Ishikawa (cell line): ENCODE measurements around the gene SMAD3.

Experiments
- CEBPB ChIP-seq: IDR thresholded peaks from 2 replicates; pipeline ENCODE4 v1.6.1; 2012
- CREB1 ChIP-seq: IDR thresholded peaks from 2 replicates; pipeline ENCODE4 v1.6.1; 2012; ENCODE audit warnings: low read depth
- EGR1 ChIP-seq: IDR thresholded peaks from 2 replicates; pipeline ENCODE4 v1.6.1; 2012
- EP300 ChIP-seq: IDR thresholded peaks from 2 replicates; pipeline ENCODE4 v1.6.1; 2012; ENCODE audit warnings: borderline replicate concordance
- FOXM1 ChIP-seq: IDR thresholded peaks from 2 replicates; pipeline ENCODE4 v1.6.1; 2012; ENCODE audit warnings: low read depth, borderline replicate concordance
- MAX ChIP-seq: IDR thresholded peaks from 2 replicates; pipeline ENCODE4 v1.6.1; 2012
- NFIC ChIP-seq: IDR thresholded peaks from 2 replicates; pipeline ENCODE4 v1.6.1; 2012
- RAD21 ChIP-seq: IDR thresholded peaks from 2 replicates; pipeline ENCODE4 v1.6.1; 2012; ENCODE audit warnings: low read depth
- TAF1 ChIP-seq: IDR thresholded peaks from 2 replicates; pipeline ENCODE4 v1.6.1; 2012; ENCODE audit warnings: low read depth, mild to moderate bottlenecking
- TCF12 ChIP-seq: IDR thresholded peaks from 2 replicates; pipeline ENCODE4 v1.6.1; 2012; ENCODE audit warnings: low read depth
- TEAD4 ChIP-seq: IDR thresholded peaks from 2 replicates; pipeline ENCODE4 v1.6.1; 2012
- YY1 ChIP-seq: IDR thresholded peaks from 2 replicates; pipeline ENCODE4 v1.6.1; 2012; ENCODE audit warnings: low read depth
- ZBTB7A ChIP-seq: IDR thresholded peaks from 2 replicates; pipeline ENCODE4 v1.6.1; 2012; ENCODE audit warnings: low read depth
- TF ChIP-seq, protein P1 (sequence below): IDR thresholded peaks from 2 replicates; pipeline ENCODE4 v1.6.1; 2012
- TF ChIP-seq, protein P2 (sequence below): IDR thresholded peaks from 2 replicates; pipeline ENCODE4 v1.6.1; 2012; ENCODE audit warnings: low read depth, mild to moderate bottlenecking

Gene SMAD3

DNA sequence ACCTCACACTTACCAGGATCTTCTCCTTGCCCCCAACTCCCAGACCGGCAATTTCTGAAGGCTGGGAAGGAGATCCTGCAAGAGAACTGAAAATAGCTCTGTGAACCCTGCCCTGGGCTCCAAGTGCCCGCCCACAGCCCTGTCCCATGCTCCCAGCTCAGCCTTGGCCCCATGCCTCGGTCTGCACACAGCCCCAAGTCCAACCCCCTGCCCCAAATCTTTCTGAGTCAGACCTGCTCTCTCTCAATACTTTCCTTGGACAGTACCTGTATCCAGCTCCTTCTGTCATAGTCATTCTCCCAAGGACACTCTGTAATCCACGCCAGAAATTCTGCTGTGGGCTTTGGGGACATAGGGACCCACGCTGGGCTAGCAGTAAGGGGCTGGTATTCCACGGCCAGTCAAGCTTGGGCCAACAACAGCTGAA, 6.3 kb upstream of the SMAD3 start:
- TF ChIP-seq EP300 = no peak
- TF ChIP-seq TCF12 = no peak
- TF ChIP-seq RAD21 = no peak
- TF ChIP-seq TAF1 = no peak
- no peak for TF ChIP-seq MAX
- no peak for TF ChIP-seq EGR1
- no peak for TF ChIP-seq ZBTB7A
- no peak for TF ChIP-seq CEBPB
- no peak for TF ChIP-seq YY1
- TF ChIP-seq TEAD4 = no peak
- no peak for TF ChIP-seq NFIC
- TF ChIP-seq, protein P1, sequence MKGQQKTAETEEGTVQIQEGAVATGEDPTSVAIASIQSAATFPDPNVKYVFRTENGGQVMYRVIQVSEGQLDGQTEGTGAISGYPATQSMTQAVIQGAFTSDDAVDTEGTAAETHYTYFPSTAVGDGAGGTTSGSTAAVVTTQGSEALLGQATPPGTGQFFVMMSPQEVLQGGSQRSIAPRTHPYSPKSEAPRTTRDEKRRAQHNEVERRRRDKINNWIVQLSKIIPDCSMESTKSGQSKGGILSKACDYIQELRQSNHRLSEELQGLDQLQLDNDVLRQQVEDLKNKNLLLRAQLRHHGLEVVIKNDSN = no peak
- TF ChIP-seq, protein P2, sequence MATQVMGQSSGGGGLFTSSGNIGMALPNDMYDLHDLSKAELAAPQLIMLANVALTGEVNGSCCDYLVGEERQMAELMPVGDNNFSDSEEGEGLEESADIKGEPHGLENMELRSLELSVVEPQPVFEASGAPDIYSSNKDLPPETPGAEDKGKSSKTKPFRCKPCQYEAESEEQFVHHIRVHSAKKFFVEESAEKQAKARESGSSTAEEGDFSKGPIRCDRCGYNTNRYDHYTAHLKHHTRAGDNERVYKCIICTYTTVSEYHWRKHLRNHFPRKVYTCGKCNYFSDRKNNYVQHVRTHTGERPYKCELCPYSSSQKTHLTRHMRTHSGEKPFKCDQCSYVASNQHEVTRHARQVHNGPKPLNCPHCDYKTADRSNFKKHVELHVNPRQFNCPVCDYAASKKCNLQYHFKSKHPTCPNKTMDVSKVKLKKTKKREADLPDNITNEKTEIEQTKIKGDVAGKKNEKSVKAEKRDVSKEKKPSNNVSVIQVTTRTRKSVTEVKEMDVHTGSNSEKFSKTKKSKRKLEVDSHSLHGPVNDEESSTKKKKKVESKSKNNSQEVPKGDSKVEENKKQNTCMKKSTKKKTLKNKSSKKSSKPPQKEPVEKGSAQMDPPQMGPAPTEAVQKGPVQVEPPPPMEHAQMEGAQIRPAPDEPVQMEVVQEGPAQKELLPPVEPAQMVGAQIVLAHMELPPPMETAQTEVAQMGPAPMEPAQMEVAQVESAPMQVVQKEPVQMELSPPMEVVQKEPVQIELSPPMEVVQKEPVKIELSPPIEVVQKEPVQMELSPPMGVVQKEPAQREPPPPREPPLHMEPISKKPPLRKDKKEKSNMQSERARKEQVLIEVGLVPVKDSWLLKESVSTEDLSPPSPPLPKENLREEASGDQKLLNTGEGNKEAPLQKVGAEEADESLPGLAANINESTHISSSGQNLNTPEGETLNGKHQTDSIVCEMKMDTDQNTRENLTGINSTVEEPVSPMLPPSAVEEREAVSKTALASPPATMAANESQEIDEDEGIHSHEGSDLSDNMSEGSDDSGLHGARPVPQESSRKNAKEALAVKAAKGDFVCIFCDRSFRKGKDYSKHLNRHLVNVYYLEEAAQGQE = no peak

- TF ChIP-seq RAD21 = no peak
- TF ChIP-seq, protein P1 = no peak
- TF ChIP-seq TAF1 = no peak
- no peak for TF ChIP-seq CREB1
- TF ChIP-seq, protein P2 = no peak
- no peak for TF ChIP-seq TEAD4
- no peak for TF ChIP-seq NFIC
- TF ChIP-seq TCF12 = no peak
- TF ChIP-seq CEBPB = no peak
- no peak for TF ChIP-seq EGR1
- TF ChIP-seq MAX = no peak
- TF ChIP-seq EP300 = no peak
- TF ChIP-seq YY1 = no peak
- no peak for TF ChIP-seq FOXM1
- no peak for TF ChIP-seq ZBTB7A
Observed at GRCh38 chr15:67061811-67062368, 3.5 kb upstream of the SMAD3 start.

DNA sequence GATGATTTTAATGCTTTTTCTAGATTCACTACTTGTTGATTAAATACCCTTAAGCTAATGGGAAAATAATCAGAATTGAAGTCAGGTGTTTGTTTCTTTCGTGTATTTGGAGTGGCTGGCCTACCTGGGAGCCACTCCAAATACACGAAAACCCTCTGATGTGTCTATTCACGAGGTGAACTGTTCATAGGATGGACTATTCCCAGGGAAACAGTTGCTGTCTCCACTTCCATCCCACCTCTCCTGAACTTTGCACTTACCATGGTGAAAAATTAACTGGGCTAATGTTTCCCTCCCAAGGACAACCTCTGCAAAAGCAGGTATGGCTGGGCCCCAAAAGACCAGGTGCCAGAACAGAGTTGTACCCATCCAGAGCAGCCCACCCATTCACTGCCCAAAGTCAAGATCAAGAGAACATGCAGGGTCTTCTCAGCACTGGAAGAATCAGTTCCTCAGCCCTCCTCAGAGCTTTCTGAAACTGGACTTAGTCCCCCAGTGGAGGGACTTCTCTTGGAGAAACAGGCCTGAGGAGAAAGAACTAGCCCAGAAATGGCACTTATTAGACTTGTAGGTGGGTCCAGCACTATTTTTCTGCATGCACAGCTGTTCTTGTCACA, 2.9 kb upstream of the SMAD3 start:
- TF ChIP-seq ZBTB7A (no peak), EP300 (no peak), TEAD4 (no peak), TAF1 (no peak), RAD21 (no peak), NFIC (no peak), MAX (no peak), FOXM1 (no peak), CREB1 (no peak), CEBPB (no peak)

GRCh38 chr15:67063689-67064606, 1.5 kb upstream of the SMAD3 start:
- no peak for TF ChIP-seq CREB1
- peak; percentile 25; the same call in 1 of the 2 replicates for TF ChIP-seq RAD21
- TF ChIP-seq EP300 = peak; percentile 45; the same call in 1 of the 2 replicates

DNA sequence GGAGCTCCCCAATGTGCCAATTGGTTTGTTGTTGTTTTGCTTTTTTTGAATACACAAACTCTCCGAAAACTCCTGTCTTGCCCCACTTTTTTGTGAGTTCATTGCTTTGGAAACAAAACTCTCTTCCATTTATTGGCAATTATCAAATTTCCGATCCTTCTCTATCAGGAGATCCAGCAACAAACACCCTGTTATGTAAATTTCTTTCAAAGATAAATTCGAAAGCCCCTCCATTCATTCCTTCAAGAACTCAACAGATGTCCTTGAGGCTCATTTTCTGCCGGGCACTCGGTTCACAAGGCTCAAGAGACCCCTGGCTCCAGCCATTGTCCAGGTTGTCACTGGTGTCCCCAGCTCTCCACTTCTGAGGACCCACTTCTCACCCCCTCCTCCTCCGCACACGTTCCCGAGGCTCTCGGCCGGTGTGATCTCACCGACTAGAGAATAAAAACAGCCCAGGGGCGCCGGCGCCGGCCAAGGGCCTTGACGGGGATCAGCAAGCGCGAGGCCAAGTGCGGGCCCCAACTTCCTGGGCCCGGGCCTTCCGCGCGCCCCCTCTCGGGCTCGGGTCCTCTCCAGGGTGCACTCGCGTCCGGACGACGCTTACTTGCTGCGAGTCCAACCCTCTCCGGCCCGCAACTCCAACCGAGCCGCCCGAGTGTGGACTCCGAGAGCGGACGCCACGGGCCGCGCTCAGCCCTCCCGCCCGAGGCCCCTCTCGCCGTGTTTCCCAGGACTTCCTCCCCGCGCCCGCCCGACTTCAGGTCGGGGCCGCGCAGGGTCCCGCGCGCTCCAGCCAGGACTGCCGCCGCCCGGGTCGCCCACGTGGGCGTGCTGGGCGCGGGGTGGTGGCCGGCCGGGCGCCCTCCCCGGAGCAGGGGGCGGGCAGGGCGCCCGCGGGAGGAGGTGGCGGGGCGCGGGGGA, 533 bp upstream of the SMAD3 start:
- TF ChIP-seq TAF1 (no peak), TCF12 (peak; percentile 14; the same call in 1 of the 2 replicates), MAX (no peak), FOXM1 (no peak), YY1 (no peak), ZBTB7A (peak; percentile 67; the same call in 1 of the 2 replicates), CEBPB (no peak), EGR1 (peak; percentile 73)
- TF ChIP-seq, protein P1 = peak; percentile 49; the same call in 1 of the 2 replicates
